Uterus (tissue), 4 donors: ENCODE data around the gene RHEX. TPM values are rescaled to one million over a fixed set of nuclear protein-coding genes. Genes with fewer than 3 reads are reported as not detected.

Experiments used
- DNase-seq, 2 donors: peaks; one replicate each; pipeline ENCODE4 v3.0.0-alpha.2; 2019 to 2020
- H3K27ac ChIP-seq, 2 donors: fragments of 200-600 bp; sonication (generic); 1 replicate in 1 of 2; 2 replicates in 1 of 2; pipeline ENCODE4 v1.5.1; 2016 to 2018
- H3K27me3 ChIP-seq, 2 donors: fragments of 200-600 bp; sonication (generic); one replicate each; pipeline ENCODE4 v1.5.1; 2018 to 2019; ENCODE audit warnings: control low read depth in 1 of 2
- H3K36me3 ChIP-seq, 2 donors: fragments of 200-600 bp; sonication (generic); one replicate each; pipeline ENCODE4 v1.5.1; 2019; ENCODE audit warnings: control low read depth in 1 of 2
- H3K4me1 ChIP-seq, 2 donors: fragments of 200-600 bp; sonication (generic); one replicate each; pipeline ENCODE4 v1.5.1; 2018 to 2019; ENCODE audit warnings: control low read depth in 1 of 2
- H3K4me3 ChIP-seq, 2 donors: fragments of 200-600 bp; sonication (generic); 1 replicate in 1 of 2; 2 replicates in 1 of 2; pipeline ENCODE4 v1.5.1; 2018 to 2019; ENCODE audit warnings: mild to moderate bottlenecking in 1 of 2
- H3K9me3 ChIP-seq, 2 donors: fragments of 200-600 bp; sonication (generic); one replicate each; pipeline ENCODE4 v1.5.1; 2019; ENCODE audit warnings: control low read depth in 1 of 2
- POLR2A ChIP-seq, 2 donors: fragments of 450-650 bp; IDR thresholded peaks; one replicate each; pipeline ENCODE4 v1.6.1; 2016; ENCODE audit warnings: antibody characterized with exemption in 2 of 2, mild to moderate bottlenecking in 1 of 2, moderate library complexity in 1 of 2
- intact Hi-C: fragments of 100-400 bp; cut with DNase I; formaldehyde crosslinking; loops from one replicate; pipeline ENCODE4 v1.15.1; 2023; ENCODE audit warnings: low total_unique reads
- total RNA-seq, 4 donors: library from RNA; depleted of rRNA in 3 of 4; stranded (reverse); fragments of >200 nt in 3 of 4; gene quantifications; one replicate each; pipeline versions ENCODE4 v1.1.0 to v1.2.4, GENCODE V29; 2014 to 2023
- TF ChIP-seq, protein P1 (sequence below), 4 experiments: fragments of 200-600 bp in 2 of 4; fragments of 450-650 bp in 2 of 4; sonication (generic) in 2 of 4; IDR thresholded peaks; one replicate each; pipeline ENCODE4 v1.5.1; 2016 to 2019; ENCODE audit warnings: antibody characterized with exemption in 4 of 4, mild to moderate bottlenecking in 2 of 4, moderate library complexity in 1 of 4
- donor health status: DM: yes; HTN: yes; CAD: no.

The RHEX gene
- total RNA-seq, 4 donors from 2014 or later = 3.6 to 6.4 (median 5.6) TPM; not detected in 1

GRCh38 chr1:206131037-206131436 is 78.1 kb downstream of the RHEX start:
- no peaks in the 10 kb centered on the region for H3K36me3 ChIP-seq
- TF ChIP-seq, protein P1, sequence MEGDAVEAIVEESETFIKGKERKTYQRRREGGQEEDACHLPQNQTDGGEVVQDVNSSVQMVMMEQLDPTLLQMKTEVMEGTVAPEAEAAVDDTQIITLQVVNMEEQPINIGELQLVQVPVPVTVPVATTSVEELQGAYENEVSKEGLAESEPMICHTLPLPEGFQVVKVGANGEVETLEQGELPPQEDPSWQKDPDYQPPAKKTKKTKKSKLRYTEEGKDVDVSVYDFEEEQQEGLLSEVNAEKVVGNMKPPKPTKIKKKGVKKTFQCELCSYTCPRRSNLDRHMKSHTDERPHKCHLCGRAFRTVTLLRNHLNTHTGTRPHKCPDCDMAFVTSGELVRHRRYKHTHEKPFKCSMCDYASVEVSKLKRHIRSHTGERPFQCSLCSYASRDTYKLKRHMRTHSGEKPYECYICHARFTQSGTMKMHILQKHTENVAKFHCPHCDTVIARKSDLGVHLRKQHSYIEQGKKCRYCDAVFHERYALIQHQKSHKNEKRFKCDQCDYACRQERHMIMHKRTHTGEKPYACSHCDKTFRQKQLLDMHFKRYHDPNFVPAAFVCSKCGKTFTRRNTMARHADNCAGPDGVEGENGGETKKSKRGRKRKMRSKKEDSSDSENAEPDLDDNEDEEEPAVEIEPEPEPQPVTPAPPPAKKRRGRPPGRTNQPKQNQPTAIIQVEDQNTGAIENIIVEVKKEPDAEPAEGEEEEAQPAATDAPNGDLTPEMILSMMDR (IDR thresholded peaks at IDR 0.05) = no peak
- no peak for TF ChIP-seq POLR2A (IDR thresholded peaks at IDR 0.05)
- no peak overlapping the region for H3K27ac ChIP-seq
- no peaks in the 10 kb centered on the region for H3K9me3 ChIP-seq
- no peaks in the 10 kb centered on the region for H3K4me1 ChIP-seq
- no peaks in the 10 kb centered on the region for H3K27me3 ChIP-seq
- DNase-seq = no peak
- intact Hi-C loops = no loop called here
- no peak overlapping the region for H3K4me3 ChIP-seq

DNA sequence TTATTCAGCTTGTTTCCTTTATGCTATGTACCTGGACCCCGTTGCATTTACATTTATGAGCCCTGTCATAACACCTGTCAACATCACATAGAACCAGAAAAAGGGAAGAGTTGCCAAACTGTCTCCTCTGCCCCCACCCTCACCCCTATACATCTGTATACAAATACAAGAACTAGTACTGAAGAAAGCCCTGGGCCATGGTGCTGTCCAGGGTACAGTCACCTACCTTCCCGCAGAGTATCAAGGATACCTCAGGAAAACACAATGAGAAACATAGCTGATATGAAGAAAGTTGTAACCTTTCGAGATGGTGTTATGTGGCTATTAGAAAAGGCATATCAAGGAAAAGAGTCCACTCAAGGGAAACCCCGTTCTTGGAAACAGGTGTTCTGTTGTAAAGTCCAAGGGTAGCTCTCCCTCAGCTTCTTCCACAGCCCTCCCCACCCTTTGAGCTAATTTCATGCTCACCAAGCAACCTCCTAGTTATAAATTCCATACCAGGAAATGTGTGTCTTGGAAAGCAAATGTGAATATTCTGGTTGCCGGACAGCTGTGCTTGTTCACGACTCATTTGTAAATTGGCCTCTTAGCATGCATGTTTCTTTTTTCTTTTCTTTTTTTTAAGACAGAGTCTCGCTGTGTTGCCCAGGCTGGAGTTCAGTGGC is 80.9 kb downstream of the RHEX start:
- Histone ChIP-seq H3K36me3 (no peaks in the 10 kb centered on the region), H3K4me3 (no peak overlapping the region), H3K4me1 (no peaks in the 10 kb centered on the region), H3K27ac (no peak overlapping the region), H3K9me3 (no peaks in the 10 kb centered on the region), H3K27me3 (no peaks in the 10 kb centered on the region)
- TF ChIP-seq, protein P1 (IDR thresholded peaks at IDR 0.05) = no peak
- TF ChIP-seq POLR2A (IDR thresholded peaks at IDR 0.05) = no peak
- intact Hi-C loops = no loop called here
- DNase-seq = no peak

- Histone ChIP-seq H3K36me3 (no peaks in the 10 kb centered on the region), H3K27me3 (no peaks in the 10 kb centered on the region), H3K9me3 (no peaks in the 10 kb centered on the region), H3K27ac (no peak overlapping the region), H3K4me3 (no peak overlapping the region), H3K4me1 (no peaks in the 10 kb centered on the region)
- intact Hi-C loops = no loop called here
- TF ChIP-seq, protein P1 (IDR thresholded peaks at IDR 0.05) = no peak
- no peak for TF ChIP-seq POLR2A (IDR thresholded peaks at IDR 0.05)
- no peak for DNase-seq
Observed at GRCh38 chr1:206135248-206135647, 82.3 kb downstream of the RHEX start.

DNA sequence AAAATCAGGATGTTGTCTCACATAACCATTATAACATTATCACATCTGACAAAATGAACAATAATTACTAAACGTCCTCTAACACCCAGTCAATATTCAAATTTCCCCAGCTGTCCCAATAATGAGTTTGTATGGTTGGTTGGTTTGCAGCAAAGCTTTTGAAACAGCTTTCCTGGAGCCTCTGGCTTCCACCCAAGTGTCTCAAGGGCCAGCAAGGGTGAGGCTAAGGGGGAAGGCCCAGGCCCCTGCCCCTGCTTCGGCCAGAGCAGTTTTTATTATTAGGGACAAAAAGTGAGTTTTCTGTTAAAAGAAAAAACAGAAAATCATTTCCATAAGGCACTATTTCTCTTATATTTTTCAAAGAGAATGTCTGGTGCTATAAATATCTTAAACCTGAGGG is 83.3 kb downstream of the RHEX start:
- no peak for DNase-seq
- TF ChIP-seq, protein P1 (IDR thresholded peaks at IDR 0.05) = no peak
- no peak for TF ChIP-seq POLR2A (IDR thresholded peaks at IDR 0.05)
- intact Hi-C loops = no loop called here
- Histone ChIP-seq H3K27ac (no peak overlapping the region), H3K9me3 (no peaks in the 10 kb centered on the region), H3K27me3 (no peaks in the 10 kb centered on the region), H3K4me1 (no peaks in the 10 kb centered on the region), H3K4me3 (no peak overlapping the region), H3K36me3 (no peaks in the 10 kb centered on the region)

GRCh38 chr1:206142011-206142410 is 89.0 kb downstream of the RHEX start:
- intact Hi-C loops = no loop called here
- Histone ChIP-seq H3K9me3 (no peaks in the 10 kb centered on the region), H3K4me3 (no peak overlapping the region), H3K36me3 (no peaks in the 10 kb centered on the region), H3K4me1 (no peaks in the 10 kb centered on the region), H3K27ac (no peak overlapping the region), H3K27me3 (no peaks in the 10 kb centered on the region)
- no peak for DNase-seq
- TF ChIP-seq POLR2A (IDR thresholded peaks at IDR 0.05) = no peak
- TF ChIP-seq, protein P1 (IDR thresholded peaks at IDR 0.05) = no peak
